ENCODE results near the gene NKAIN2.

GRCh38 chr6:124053315-124053714 lies 249.7 kb downstream of the NKAIN2 start:
- TF ChIP-seq POLR2A (IDR thresholded peaks at IDR 0.05) (no peak), CTCF (IDR thresholded peaks at IDR 0.05) (no peak)
